ENCODE data around the gene LRRC46. TPM values are rescaled to one million over a fixed set of nuclear protein-coding genes. Genes with fewer than 3 reads are reported as not detected.

LRRC46 gene, protein sequence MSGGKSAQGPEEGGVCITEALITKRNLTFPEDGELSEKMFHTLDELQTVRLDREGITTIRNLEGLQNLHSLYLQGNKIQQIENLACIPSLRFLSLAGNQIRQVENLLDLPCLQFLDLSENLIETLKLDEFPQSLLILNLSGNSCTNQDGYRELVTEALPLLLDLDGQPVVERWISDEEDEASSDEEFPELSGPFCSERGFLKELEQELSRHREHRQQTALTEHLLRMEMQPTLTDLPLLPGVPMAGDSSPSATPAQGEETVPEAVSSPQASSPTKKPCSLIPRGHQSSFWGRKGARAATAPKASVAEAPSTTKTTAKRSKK
- total RNA-seq: not detected in 2 replicates

GRCh38 chr17:47831003-47831933 lies at the start of gene LRRC46, which contains the start of gene MRPL10:
LRRC46 (plus strand) TSS chr17:47831670; CDS start chr17:47831990, 320 bp downstream.
MRPL10 (minus strand) TSS chr17:47831541; CDS start chr17:47831511, 30 bp downstream.

DNA sequence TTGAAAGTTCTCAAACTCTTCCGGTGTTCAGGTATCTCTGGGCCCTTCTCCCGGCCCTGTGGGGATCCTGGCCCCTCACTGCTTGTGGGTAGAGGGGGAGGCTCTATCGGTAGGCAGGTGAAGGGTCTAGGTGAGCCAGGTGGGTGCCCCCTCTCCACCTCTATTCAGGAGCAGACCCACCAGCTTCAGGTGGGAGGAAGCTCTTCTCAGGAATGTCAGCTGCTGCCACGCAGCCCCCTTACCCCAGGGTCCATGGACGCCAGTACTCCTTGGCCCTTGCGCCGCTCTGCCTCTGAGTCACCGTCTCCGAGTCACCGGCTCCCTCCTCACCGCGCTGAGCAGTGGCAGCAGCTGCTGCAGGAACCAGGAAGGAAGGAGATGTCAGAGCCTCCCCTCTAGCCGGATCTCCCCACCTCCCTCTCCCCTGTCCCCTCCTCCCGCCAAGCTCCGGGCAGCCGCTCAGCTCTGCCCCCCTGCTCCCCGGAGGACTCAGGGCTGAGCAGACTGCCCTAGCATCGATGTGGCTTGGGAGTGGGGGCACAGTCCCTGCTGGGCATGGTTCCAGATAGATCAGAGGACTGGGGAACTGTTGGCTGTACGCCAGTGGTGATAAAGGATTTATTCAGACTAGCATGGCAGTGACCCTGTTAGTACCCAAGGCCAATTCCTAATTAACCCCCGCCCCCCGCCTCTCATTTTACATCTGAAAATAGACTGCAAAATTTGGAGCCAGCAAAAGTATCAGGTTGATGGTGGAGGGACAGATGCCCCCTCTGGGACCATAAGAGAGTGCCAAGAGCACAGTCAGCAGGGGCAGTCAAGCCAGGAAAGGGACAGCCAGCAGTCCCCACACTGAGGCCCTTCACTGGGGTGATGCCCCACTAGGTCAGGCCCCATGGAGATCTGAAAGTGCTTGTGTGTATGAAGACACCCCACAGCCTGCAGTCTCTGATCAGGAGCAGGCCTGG lies 9.8 kb upstream of the LRRC46 start, which contains the start of gene OSBPL7:
TSS of gene OSBPL7 (minus strand) at position 371 of the 968 bp plus-strand sequence. CDS start 1,516 bp downstream, outside the sequence.

GRCh38 chr17:47840742-47841487 lies 9.4 kb downstream of the LRRC46 start, which contains the start of gene SCRN2:
SCRN2 (minus strand) TSS chr17:47841273; CDS start chr17:47840843, 430 bp downstream.

GRCh38 chr17:47850692-47851573 lies 19.5 kb downstream of the LRRC46 start, which contains the start of gene SP6:
SP6 (minus strand) TSS chr17:47851163; CDS start chr17:47848429, 2,734 bp downstream.

Other genes starting within 250 kb of the LRRC46 start
- 295 and 318 TPM in 2 replicates for gene KPNB1, start 181.8 kb upstream of the LRRC46 start, total RNA-seq
- 8.1 and 8.9 TPM in 2 replicates for gene TBKBP1, start 137.5 kb upstream of the LRRC46 start, total RNA-seq
- gene TBX21, start 98.4 kb upstream of the LRRC46 start, total RNA-seq: not detected in 2 replicates
- 0.43 and 2.7 TPM in 2 replicates for gene OSBPL7, start 9.9 kb upstream of the LRRC46 start, total RNA-seq
- gene MRPL10, start 129 bp upstream of the LRRC46 start, total RNA-seq: 17.6 and 18.8 TPM in 2 replicates
- 19.2 and 28.9 TPM in 2 replicates for gene SCRN2, start 9.6 kb downstream of the LRRC46 start, total RNA-seq
- 1.9 and 2.2 TPM in 2 replicates for gene SP6, start 19.5 kb downstream of the LRRC46 start, total RNA-seq
- 0.24 and 0.43 TPM in 2 replicates for gene SP2, start 64.6 kb downstream of the LRRC46 start, total RNA-seq
- 46.9 and 52.8 TPM in 2 replicates for gene PNPO, start 109.9 kb downstream of the LRRC46 start, total RNA-seq
- gene PRR15L, start 126.2 kb downstream of the LRRC46 start, total RNA-seq: 3.6 and 3.8 TPM in 2 replicates
- 42.4 and 43.5 TPM in 2 replicates for gene CDK5RAP3, start 139.4 kb downstream of the LRRC46 start, total RNA-seq
- gene COPZ2, start 206.1 kb downstream of the LRRC46 start, total RNA-seq: 4.8 and 9.8 TPM in 2 replicates
- 116 and 137 TPM in 2 replicates for gene NFE2L1, start 216.7 kb downstream of the LRRC46 start, total RNA-seq

Data from tracheal epithelial cell (primary cell).